Stimulated activated CD8-positive, alpha-beta memory T cell treated with anti-CD3 and anti-CD28 coated beads, Interleukin-12 subunit alpha, Interleukin-12 subunit beta, amount 100 ng/mL, for 24 hours (primary cell): Measurements from ENCODE around the gene EXD3.
"Not testable (repeated sequence)": the region's sequence is repeated elsewhere in the genome, so short reads cannot be mapped to it uniquely, and the experiment has no call there.

Experiments used
- DNase-seq: peaks from one replicate; pipeline ENCODE4 v3.0.0-alpha.2; 2020; ENCODE audit errors: extremely low read depth

EXD3 gene

GRCh38 chr9:137379761-137380161 is 43.2 kb downstream of the EXD3 start:
- DNase-seq, result no peak

GRCh38 chr9:137378688-137379410 is 44.1 kb downstream of the EXD3 start:
- DNase-seq, result not testable (repeated sequence)

GRCh38 chr9:137376386-137376785 is 46.6 kb downstream of the EXD3 start:
- DNase-seq, result no peak

GRCh38 chr9:137375321-137376058 is 47.5 kb downstream of the EXD3 start:
- DNase-seq, result no peak

GRCh38 chr9:137374131-137374845 is 48.7 kb downstream of the EXD3 start:
- DNase-seq, result no peak

- no peak for DNase-seq
Observed at GRCh38 chr9:137373611-137373980, 49.4 kb downstream of the EXD3 start.

GRCh38 chr9:137372693-137373610 is 50.0 kb downstream of the EXD3 start:
- no peak for DNase-seq

GRCh38 chr9:137371946-137372651 is 50.9 kb downstream of the EXD3 start:
- no peak for DNase-seq

GRCh38 chr9:137371521-137371941 is 51.4 kb downstream of the EXD3 start:
- no peak for DNase-seq

- DNase-seq, result no peak
Observed at GRCh38 chr9:137370865-137371520, 52.0 kb downstream of the EXD3 start.

GRCh38 chr9:137369911-137370764 is 52.8 kb downstream of the EXD3 start:
- DNase-seq, result no peak

- no peak for DNase-seq
Observed at GRCh38 chr9:137369061-137369787, 53.7 kb downstream of the EXD3 start.

GRCh38 chr9:137368431-137369035 is 54.4 kb downstream of the EXD3 start:
- DNase-seq, result no peak

- no peak for DNase-seq
Observed at GRCh38 chr9:137367506-137368430, 55.2 kb downstream of the EXD3 start.

- DNase-seq, result no peak
Observed at GRCh38 chr9:137366891-137367381, 56.0 kb downstream of the EXD3 start.

- no peak for DNase-seq
Observed at GRCh38 chr9:137366445-137366810, 56.5 kb downstream of the EXD3 start.
